DMS79 (cell line): Measurements from ENCODE around the gene MCC.

Experiments
- DNase-seq: peaks from one replicate; lab custom pipeline; 2025; lab: John Stamatoyannopoulos, UW

MCC gene

GRCh38 chr5:113319256-113320053, 168.8 kb downstream of the MCC start:
- no peak for DNase-seq

DNA sequence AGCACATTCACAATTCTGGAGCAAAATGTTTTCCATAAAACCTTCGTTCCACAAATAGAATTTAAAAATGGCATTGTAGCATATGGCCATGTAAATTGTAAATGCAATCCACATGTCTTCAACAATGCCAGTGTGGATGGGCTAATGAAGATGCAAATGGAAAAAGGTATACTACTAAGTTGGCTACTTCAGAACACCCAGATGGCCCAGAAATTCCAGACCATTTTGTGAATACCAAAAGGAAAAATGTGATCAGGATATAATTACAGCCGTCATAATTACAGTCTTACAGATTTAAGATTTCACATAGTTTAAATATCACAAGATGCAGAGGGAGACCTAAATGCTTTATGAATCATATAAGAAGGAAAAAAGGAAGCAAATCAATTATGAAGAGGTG, 170.6 kb downstream of the MCC start:
- DNase-seq: no peak

DNA sequence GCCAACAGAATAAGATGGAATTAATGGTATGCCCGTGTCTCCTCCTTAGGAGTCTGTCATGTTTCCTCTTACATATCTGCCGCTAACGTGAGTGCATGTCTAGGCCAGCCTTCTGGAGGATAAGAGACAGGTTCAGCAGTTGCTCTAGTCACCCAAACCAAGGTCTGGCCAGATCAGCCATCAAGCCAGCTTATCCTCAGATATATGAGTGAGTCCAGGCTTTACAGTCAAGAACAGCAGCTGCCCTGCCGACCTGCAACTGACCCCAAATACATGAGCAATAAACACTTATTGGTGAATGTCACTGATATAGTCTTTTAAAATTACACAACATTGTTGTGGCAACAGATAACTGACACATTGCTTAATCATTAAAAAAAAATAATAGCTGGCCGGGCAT, 177.0 kb downstream of the MCC start:
- DNase-seq: no peak

- DNase-seq: no peak
Measured at GRCh38 chr5:113302120-113302519, 186.1 kb downstream of the MCC start.

GRCh38 chr5:113299591-113299990, 188.7 kb downstream of the MCC start:
- no peak for DNase-seq

GRCh38 chr5:113296676-113297075, 191.6 kb downstream of the MCC start:
- DNase-seq: no peak

- DNase-seq: no peak
Measured at GRCh38 chr5:113295111-113295539, 193.1 kb downstream of the MCC start.

DNA sequence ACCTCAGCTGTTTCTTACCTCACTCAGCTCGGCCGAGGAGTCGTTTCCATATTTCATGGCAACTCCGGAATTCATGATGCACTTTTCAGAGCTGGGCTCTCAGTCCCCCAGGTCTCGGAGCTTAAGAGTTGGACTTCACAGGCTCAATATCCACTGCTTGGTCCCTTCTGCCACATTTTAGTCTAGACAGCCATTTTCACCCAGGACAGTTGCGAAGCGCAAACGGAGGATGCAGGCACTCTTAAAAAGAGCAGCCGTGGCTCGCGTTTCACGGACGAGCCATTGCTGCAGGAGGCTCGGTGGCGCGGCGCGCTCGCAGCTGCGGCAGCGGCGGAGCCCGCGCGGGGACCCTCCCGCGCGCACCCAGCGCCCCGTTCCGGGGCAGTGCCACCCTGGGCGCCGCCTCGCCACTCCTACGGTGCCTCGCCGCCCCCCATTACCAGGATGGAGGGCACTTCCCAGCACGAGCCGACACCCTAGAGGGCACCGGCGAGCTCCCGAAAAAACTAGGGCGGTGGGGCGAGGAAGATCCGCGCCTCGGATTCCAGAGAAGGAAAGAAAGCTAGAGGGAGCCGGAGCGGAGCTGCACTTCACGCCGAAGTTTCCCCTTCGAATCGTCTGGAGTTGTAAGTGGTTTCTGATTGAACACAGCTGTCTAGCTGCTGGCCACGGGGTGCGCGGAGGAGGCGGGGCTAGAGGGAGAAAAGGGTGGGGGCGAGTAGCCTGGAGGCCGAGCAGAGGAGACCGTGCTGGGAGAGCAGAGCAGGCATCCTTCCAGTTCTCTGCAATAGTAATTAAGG, 193.7 kb downstream of the MCC start:
- peak; percentile 13 for DNase-seq

DNA sequence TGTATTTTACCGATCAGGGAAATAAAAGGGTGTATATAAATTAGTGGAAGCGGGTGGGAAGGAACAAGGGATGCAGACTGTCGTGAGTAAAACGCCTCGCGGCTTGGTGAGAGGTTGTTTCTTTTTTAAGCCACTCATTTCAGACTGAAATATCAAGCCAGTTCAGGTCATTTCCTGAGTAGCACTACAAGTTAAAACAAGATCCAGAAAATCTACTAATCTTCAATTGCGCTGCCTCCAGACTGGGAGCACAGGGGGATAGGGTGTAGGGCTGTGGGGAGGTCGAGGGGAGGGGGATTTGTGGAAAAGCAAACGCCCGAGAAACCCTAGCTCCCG, 194.3 kb downstream of the MCC start:
- DNase-seq: no peak

DNA sequence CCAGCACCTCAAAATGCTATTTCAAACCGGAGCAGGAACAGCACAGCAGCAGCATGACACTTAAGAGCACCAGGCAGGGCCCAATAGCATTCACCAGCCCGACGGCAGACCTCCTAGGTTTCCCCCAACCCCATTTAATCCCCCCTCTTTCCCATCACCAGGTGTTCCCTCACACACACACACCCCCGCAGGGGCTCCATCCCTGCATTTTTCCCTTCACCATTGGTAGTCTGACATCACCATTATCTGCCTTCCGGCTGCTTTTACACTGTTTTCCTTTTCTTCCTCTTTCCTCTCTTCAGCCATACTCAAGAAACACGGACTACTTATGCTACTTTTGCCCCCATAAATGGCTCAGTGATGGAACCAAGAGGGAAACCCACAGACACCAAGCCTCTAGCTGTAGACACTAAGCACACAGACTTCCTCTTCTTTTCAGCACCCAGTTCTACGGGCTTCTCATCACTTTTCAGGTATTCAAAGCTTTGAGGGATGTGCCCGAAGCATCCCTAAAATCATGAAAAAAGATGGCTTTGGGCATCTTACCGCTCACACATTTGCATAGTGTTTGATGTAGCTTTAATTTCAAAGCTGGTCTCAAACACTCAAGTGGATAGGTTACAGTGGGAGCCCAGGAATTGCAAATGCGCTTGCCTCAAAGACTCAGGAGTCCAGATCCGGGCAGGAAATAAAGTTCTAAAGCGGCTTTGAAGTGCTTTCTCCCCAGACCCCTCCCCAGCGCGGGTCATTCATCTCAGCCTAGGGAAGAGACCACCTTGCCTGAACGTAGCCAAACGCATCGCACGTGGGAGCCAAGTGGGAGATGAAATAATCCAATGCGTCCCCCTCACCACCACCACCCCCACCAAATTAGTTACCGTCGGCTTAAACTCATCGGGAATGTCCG, 194.9 kb downstream of the MCC start:
- no peak for DNase-seq

- no peak for DNase-seq
Measured at GRCh38 chr5:113292462-113292861, 195.8 kb downstream of the MCC start.

GRCh38 chr5:113283558-113283957, 204.7 kb downstream of the MCC start:
- no peak for DNase-seq

DNA sequence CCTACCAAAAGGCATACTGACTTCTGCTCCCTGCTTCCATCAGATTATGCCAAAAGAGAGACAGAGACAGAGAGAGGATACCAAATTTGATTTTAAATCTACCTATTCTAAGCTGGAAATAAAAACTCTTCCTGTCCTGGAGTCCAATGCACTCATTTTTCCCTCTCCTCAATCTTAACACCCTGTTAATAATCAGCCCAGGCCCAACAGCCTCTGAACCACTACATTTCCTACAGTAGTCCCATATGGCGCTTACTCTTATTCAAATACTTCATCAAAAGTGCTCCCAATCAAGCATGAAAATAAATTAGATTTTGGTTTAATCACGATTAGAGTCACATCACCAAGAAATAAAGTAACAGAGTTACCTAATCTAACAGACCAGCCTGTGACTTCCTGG, 205.8 kb downstream of the MCC start:
- no peak for DNase-seq

DNA sequence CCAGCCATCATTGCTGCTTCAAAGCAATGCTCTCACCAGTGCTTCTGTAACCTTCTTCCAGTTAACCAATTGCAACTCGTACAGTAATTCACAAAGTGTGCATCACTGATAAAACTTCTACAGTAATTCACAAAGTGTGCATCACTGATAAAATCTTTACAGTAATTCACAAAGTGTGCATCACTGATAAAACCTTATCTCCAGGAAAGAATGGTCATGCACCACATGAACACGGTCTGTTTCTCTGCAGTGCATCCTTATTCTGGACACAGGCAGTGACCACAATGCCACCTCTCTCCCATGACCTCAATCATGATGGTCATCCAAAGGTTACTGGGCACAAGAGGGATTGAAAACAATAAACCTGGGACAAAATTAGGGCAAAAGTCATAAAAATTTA, 207.1 kb downstream of the MCC start:
- DNase-seq: no peak

- DNase-seq: no peak
Measured at GRCh38 chr5:113280541-113280940, 207.7 kb downstream of the MCC start.

GRCh38 chr5:113278976-113279375, 209.3 kb downstream of the MCC start:
- no peak for DNase-seq

DNA sequence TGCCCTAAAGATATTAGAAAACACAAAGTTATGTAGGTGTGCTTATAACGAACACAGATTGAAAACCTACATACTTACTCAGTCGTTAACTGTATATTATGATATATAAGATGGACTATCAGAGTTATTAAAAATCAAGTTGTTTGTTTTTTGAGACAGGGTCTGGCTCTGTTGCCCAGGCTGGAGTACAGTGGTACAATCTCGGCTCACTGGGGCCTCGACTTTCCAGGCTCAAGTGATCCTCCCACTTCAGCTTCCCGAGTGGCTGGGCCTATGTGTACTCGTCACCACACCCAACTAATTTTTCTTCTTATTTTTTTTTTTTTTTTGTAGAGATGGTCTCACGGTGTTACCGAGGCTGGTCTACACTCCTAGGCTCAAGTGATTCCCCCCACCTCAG, 211.8 kb downstream of the MCC start:
- no peak for DNase-seq

DNA sequence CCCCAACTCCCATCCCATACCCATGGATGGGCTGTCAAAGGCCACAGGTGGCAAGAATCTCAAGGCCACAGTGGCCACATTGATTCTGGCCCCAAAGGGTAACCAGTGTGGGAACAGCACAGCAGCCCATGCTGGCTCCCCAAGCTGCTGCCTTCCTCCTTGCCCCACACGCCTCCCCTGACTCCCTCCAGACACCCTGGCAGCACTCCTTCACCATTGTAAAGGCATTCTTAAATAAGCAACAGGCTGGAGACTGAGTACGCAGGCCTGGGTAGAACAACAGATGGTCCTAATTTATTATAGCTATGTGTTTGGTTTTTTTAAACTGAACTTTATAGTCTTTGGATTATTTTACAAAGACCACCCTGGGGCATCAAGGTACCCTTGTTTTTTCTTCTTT, 212.3 kb downstream of the MCC start:
- no peak for DNase-seq

DNA sequence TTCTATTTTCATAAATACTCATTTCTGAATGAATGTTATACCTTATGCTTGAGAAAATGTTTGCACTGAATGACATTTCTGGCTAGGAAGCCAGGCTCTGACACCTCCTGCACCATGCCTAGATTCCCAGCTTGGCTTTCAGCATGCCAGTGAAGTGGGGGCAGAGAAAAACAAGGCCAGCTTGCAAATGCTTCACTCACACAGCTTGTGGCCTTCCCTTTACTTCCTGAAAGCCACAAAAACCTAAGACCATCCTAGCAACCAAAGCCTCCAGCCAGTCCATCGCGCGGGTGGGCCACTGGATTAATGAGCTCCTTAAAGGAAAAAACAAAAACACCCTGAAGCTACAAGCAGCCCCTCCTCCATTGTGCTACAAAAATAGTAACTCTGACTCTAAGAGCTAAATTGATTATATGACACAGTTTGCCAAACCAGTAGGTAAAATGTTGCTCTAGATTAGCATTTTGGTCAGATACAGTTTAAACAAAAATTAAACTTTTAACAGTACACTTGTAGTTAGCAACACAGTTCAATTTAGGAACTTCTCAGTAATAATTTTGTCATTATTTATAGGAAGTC, 213.3 kb downstream of the MCC start:
- no peak for DNase-seq

GRCh38 chr5:113273948-113274347, 214.3 kb downstream of the MCC start:
- no peak for DNase-seq

GRCh38 chr5:113271745-113272454, 216.4 kb downstream of the MCC start:
- DNase-seq: no peak

DNA sequence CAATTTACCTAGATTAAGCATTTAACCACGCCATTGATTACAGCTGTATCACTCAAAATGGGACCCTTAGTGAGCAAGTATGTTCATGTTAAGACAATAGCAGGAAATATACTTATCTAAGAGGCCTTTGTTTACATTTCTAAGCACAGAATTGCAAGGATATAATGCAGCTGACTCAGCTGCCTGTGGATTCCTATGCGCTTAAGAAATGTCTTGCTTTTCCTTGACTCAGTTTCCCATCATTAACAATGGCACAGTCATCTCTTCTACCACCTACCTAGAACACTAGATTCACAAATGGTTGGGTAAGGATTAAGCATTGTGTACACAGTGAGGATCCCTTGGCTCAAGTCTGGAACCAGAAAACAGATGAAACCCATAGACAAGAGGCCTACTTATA, 217.2 kb downstream of the MCC start:
- DNase-seq: no peak
